Stimulated activated CD4-positive, alpha-beta T cell treated with anti-CD3 and anti-CD28 coated beads, Interleukin-15, amount 100 ng/mL, for 1 hour (primary cell): ENCODE results near the gene DNAJC21.

ENCODE experiments used
- DNase-seq, 2 donors: peaks; one replicate each; pipeline ENCODE4 v3.0.0-alpha.2; 2020; ENCODE audit warnings: low read depth in 1 of 2, low spot score in 1 of 2

Gene DNAJC21

DNA sequence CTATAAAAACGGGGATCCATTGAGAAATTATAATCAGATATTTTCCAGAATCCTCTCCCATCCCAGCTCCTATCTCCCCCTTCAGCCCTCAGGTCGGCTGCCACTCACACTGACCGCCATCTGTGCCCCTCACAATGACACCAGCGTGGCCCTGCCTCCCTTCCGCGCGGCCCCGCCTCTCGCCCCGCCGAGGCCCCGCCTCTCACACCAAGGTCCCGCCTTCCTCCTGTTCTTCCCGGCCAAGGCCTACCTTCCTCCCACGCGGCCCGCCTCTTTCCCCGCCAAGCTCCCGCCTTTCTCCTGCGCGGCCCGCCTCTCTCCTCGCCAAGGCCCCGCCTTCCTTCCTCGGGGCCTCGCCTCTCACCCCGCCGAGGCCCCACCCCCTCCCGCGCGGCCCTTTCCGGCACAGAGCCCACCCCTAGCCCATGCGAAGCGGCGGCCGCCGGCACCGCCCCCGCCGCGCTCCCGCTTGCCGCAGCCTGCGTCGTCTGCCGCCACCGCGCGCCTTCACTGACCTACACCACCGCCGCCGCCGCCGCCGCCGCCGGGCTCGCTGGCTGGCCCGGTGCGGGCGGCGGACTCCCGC lies at the start of gene DNAJC21:
Gene DNAJC21, plus strand, starts transcription at position 426 of the 586 bp plus-strand sequence. CDS start 261 bp downstream, outside the sequence.
- peak; percentile 96 to 97 for DNase-seq

DNA sequence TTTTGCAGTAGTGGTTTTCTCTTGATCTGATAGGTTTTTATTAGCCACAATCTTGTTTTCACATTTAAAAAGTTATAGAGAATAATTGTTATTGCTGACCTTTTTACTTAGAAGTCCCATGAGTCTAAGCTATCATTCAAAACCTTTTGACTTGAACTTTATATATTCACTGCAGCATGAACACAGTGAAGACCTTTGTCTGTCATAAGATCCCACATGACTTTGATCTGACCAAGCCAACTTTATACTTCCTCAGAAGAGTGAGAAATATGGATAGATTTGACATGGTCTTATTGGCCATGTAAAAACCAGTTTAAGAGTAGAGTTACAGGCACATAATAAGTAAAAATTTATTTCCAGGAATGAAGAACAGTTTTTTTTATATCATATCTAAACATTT lies 48.1 kb upstream of the DNAJC21 start:
- DNase-seq: no peak

DNA sequence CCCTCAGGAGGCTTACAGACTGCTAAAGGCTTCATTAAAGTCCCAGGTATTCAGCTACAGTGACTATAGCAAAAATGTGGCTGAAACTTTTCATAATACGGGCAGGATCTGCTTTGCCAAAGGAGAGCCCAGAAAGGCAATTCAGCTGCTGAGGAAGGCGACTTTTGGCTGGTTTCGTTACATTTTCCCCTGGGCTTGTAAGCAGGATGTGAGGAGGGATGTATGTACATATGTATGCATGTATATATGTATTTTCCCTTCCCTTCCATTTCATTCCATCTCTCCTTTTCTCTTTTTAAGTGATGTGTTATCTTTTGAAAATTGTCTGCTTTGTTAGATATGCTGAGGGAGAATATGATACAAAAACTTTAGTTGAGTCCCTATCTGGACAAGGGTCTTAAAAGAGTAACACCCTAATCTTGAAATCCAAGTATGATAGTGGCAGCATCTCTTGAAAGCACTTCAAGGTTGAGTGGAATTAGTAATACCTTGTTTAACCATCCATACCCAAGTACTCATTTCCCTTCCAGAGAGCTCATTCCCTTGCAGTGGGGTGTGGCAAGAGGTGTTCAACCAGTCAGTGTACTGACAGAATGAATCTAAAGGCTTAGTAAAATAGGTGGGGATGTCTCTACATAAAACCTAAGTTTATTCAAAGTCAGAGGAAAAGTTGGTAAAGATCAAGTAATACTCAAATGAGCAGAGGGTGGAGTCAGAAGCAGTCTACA lies 42.8 kb upstream of the DNAJC21 start:
- DNase-seq: no peak

GRCh38 chr5:34889394-34889793 lies 40.0 kb upstream of the DNAJC21 start:
- no peak for DNase-seq

- no peak for DNase-seq
Observed at GRCh38 chr5:34891981-34892380, 37.4 kb upstream of the DNAJC21 start.

DNA sequence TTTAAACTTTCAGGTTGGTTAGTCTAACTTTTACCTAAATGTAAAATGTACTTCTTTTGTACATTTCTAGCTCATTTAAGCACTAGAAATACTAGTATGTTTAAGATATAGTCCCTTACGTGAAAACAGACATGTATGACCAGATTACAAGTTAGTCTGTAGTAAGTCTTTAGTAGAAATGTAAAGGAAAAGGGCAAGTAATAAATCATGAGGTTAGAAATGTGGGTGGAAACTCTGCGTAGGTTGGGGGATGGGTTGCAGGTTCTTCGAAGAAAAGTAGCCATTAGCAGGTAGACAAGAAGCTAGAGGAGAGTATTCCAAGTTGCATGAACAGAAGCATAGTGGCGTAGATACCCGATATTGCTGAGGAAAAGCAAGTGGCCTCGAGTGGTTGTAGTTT lies 36.9 kb upstream of the DNAJC21 start:
- no peak for DNase-seq

DNA sequence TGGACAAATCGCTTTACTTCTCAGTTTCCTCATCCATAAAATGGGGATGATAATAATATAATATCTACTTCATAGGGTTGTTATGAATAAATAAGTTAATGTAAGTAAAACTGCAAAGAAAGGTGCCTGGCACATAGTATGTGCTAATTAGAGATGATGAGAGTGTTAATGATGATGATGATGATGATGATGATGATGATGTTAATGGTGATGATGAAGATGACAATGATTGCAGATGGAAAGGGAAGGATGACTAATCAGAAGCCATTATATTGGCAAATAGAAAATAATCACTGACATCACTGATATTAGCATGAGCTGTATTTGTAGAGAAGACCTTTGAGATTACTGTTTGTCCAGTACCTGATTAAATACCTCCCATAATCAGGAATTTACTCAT lies 34.6 kb upstream of the DNAJC21 start:
- no peak for DNase-seq

- no peak for DNase-seq
Observed at GRCh38 chr5:34895641-34896419, 33.5 kb upstream of the DNAJC21 start.

- DNase-seq: no peak
Observed at GRCh38 chr5:34897646-34898045, 31.7 kb upstream of the DNAJC21 start.

- DNase-seq: peak; percentile 9 to 12
Observed at GRCh38 chr5:34898258-34898895, 31.0 kb upstream of the DNAJC21 start.

DNA sequence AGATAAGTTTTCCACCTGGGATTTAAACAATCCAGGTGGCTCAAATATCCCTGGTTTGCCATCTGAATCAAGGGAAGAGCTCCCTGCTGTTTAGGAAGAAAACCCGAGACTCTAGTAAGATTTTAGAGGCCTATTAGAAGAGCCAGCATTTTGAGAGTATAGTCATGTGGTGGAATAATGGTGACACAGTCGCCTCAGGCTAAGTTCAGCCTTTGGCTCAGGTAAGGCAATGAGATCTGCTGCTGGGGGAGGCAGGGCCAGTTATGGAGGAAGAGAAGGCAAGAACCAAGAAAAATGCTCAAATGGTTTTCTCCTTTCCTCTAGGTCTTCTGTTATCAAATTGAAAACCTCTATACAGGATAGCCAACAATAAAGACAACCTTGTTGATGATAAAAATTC lies 30.3 kb upstream of the DNAJC21 start:
- DNase-seq: no peak

DNA sequence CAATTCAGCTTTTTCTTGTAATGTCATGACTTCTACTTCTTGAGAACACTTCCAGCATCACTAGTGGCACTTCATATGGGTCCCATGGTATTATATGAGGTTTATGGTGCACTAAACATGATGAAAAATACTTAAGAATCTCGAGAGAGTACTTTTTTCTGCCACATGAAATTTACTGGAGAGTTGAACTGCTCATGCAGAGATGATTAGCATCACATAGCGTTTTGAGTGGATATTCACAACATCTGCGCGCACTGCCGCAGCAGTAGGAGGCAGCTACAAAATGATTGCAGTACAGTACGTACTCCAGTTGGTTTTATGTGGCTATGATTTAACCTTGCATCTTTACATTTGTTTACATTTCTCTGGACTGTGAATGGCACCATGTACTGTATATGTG lies 28.7 kb upstream of the DNAJC21 start:
- DNase-seq: no peak

DNA sequence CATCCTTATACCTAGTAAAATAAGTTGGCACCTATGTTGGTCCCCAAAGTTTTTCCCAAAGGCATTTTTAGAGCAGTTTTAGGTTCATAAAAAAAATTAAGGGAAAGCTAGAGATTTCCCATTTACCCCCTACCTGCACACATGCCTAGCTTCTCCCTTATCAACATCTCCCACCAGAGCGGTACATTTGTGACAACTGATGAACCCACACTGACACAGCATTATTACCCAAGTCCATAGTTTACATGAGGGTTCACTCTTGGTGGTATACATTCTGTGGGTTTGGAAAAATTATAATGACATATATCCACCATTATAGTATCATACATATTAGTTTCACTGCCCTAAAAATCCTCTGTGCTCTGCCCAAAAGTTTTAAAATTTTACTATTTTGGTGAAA lies 26.1 kb upstream of the DNAJC21 start:
- DNase-seq: no peak

DNA sequence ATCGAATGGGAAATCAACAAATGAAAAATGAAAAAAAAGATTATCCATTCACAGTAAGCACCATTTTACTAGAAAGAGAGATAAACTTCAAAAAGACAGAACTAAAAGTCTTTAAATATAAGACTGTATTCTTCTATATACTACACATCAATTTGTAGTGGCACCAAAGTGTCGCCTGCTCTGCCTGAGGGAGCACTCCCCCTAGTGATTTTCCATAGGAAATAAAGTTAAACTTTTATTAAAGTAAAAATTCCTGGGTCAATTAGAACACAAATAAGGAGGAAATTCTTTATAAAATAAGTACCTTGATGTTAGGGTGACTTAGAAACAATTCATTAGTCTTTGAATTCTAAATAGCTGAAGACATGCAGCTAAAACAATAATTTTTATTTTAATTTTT lies 23.8 kb upstream of the DNAJC21 start:
- DNase-seq: no peak

GRCh38 chr5:34913072-34913471 lies 16.3 kb upstream of the DNAJC21 start:
- DNase-seq: no peak

GRCh38 chr5:34914671-34915138 lies 14.7 kb upstream of the DNAJC21 start:
- DNase-seq: no peak

DNA sequence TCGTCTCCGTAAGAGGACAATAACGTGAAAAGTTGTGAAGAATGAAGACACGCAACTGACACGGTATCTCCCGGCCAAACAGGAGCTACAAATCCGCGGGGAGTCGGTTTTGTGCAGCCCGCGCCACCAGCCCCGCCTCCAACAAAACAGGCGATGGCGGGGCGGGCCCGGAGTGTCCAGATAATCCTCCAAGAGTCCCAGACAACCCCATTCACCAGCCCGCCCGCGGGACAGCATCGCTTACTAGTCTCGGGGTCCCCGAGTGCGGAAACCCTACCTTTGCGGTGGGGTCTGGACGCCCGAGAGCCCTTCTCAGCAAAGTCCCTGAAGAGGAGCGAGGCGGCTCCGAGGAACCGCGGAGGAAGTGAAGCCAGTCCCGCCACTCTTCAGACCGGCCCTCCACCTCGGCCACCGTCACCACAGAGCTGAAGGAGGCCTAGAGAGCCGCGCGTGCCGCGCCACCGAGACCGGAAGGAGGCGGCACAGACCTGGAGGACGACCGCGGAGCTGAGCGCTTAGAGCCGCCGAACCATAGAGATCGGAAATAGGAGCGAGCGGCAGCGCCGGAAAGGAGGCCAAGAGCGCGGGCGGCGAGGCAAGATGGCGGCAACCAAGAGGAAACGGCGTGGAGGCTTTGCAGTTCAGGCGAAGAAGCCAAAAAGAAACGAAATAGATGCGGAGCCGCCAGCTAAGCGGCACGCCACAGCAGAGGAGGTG lies 14.1 kb upstream of the DNAJC21 start, which contains the start of the genes BRIX1 and RAD1:
Gene BRIX1, plus strand, starts transcription at position 573 of the 717 bp plus-strand sequence. Its CDS starts 28 bp downstream, at position 601.
Gene RAD1, minus strand, starts transcription at position 366 of the 717 bp plus-strand sequence. CDS start 612 bp downstream, outside the sequence.
- DNase-seq: peak; percentile 80 to 87

DNA sequence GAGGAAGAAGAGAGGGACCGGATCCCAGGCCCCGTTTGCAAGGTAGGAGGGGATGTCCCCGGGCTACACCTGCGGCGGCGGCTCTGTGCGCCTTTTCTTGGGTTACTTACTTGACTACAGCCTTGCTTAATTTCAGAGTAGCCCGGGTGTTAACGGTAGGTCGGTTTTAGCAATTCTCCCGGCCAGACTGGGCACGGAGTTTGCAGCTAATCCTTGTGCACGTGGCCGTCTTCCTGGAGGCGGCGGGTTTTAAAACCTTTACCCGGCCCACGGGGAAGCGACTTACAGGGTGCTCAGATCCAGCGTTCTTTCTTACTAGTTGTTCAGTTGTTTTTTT lies 13.5 kb upstream of the DNAJC21 start:
- DNase-seq: no peak

DNA sequence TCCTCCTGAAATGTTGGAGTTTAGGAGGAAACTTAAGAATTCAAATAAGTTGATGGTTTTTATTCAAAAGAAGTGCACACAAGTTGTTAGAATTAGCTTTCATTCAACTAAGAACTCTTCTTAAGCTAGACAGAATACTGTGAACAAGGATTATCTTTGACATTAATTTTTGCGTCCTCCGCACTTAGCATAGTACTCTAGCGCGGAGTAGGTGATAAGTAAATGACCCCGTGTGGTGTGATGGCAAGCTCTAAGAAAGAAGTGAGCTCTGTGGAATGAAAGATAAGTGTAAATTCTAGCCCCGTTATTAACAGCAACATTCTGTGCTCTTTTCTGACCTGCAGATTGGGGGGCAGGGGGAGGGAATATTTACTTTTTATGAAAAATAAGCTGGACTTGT lies 12.8 kb upstream of the DNAJC21 start:
- DNase-seq: no peak

DNA sequence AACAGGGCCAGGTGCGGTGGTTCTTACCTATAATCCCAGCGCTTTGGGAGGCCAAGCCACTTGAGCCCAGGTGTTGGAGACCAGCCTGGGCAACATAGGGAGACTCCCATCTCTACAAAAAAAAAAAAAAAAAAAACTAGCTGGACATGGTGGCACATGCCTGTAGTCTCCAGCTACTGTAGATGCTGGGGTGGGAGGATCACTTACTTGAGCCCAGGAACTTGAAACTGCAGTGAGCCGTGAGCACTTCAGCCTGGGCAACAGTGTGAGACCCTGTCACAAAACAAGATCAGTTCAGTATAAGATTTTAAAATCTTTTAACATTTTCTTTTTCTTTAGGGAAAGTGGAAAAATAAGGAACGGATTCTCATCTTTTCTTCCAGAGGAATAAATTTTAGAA lies 11.3 kb upstream of the DNAJC21 start:
- no peak for DNase-seq

- no peak for DNase-seq
Observed at GRCh38 chr5:34919077-34919476, 10.3 kb upstream of the DNAJC21 start.
